Endothelial cell of umbilical vein (primary cell): ENCODE data around the gene LARP1B.
"Not testable (repeated sequence)": the region's sequence is repeated elsewhere in the genome, so short reads cannot be mapped to it uniquely, and the experiment has no call there.

Experiments used
- CTCF ChIP-seq, 2 donors: IDR thresholded peaks; 1 replicate in 1 of 2; 2 replicates in 1 of 2; pipeline ENCODE4 v1.5.1; 2011; ENCODE audit warnings: low read length in 2 of 2, mild to moderate bottlenecking in 2 of 2, moderate library complexity in 2 of 2, control low read depth in 1 of 2, inconsistent platforms in 1 of 2, low read depth in 1 of 2; ENCODE audit not compliant: insufficient read depth in 1 of 2; ENCODE audit errors: extremely low read depth in 1 of 2
- EZH2 ChIP-seq: IDR thresholded peaks from 2 replicates; pipeline ENCODE4 v1.6.1; 2012; ENCODE audit warnings: borderline replicate concordance, low read depth, mild to moderate bottlenecking, moderate library complexity, low read length, inconsistent platforms; ENCODE audit not compliant: severe bottlenecking
- FOS ChIP-seq: IDR thresholded peaks from 2 replicates; pipeline ENCODE4 v1.6.1; 2011; ENCODE audit warnings: mild to moderate bottlenecking, low read length, moderate library complexity, borderline replicate concordance; ENCODE audit not compliant: insufficient read depth
- GATA2 ChIP-seq: IDR thresholded peaks from 2 replicates; pipeline ENCODE4 v1.7.0; 2011; ENCODE audit warnings: low read depth, mild to moderate bottlenecking, moderate library complexity, mixed read lengths, low read length; ENCODE audit not compliant: insufficient read length, insufficient read depth
- JUN ChIP-seq: IDR thresholded peaks from 2 replicates; pipeline ENCODE4 v1.6.1; 2011; ENCODE audit warnings: borderline replicate concordance, low read depth; ENCODE audit not compliant: insufficient read length, insufficient read depth
- MYC ChIP-seq: IDR thresholded peaks from one replicate; pipeline ENCODE4 v1.6.1; 2011; ENCODE audit warnings: mild to moderate bottlenecking, low read depth, low read length
- POLR2A ChIP-seq: IDR thresholded peaks from 2 replicates; pipeline ENCODE4 v1.6.1; 2012; ENCODE audit warnings: low read depth, mild to moderate bottlenecking, control low read depth, low read length
- POLR2AphosphoS5 ChIP-seq: IDR thresholded peaks from 2 replicates; pipeline ENCODE4 v1.6.1; 2012; ENCODE audit warnings: low read depth, mild to moderate bottlenecking, control low read depth, low read length, moderate library complexity; ENCODE audit not compliant: insufficient read depth
- TF ChIP-seq, protein P1 (sequence below): IDR thresholded peaks from 2 replicates; pipeline ENCODE4 v1.6.1; 2011; ENCODE audit not compliant: insufficient read depth, insufficient read length

GRCh38 chr4:128051229-128051628, 9.9 kb upstream of the LARP1B start:
- TF ChIP-seq POLR2AphosphoS5; POLR2A; CTCF (IDR thresholded peaks at IDR 0.05; ENCODE audit: extremely low read depth in 1 of 2, insufficient read depth in 1 of 2, low read depth in 1 of 2, low read length in 2 of 2); MYC; EZH2; GATA2; FOS; JUN: not testable (repeated sequence)
- TF ChIP-seq, protein P1, sequence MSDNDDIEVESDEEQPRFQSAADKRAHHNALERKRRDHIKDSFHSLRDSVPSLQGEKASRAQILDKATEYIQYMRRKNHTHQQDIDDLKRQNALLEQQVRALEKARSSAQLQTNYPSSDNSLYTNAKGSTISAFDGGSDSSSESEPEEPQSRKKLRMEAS, result not testable (repeated sequence)
